Fibroblast of villous mesenchyme (primary cell): ENCODE data around the gene CKB. TPM values are rescaled to one million over a fixed set of nuclear protein-coding genes. Genes with fewer than 3 reads are reported as not detected.

Experiments
- DNase-seq: peaks from one replicate; pipeline ENCODE4 v3.0.0-alpha.2; 2010; ENCODE audit warnings: low read depth
- H3K4me3 ChIP-seq: 2 replicates; pipeline ENCODE4 v1.5.1; 2011; ENCODE audit warnings: low read depth, mild to moderate bottlenecking, low read length
- CTCF ChIP-seq: IDR thresholded peaks from 2 replicates; pipeline ENCODE4 v1.5.1; 2012; ENCODE audit warnings: low read depth, mild to moderate bottlenecking, low read length; ENCODE audit not compliant: insufficient read depth
- total RNA-seq: library from RNA; depleted of rRNA; stranded (reverse); fragments of >200 nt; gene quantifications from 2 replicates; pipeline ENCODE4 v1.2.3, GENCODE V29; 2012

CKB gene
- total RNA-seq: 9.0 and 17.7 TPM in 2 replicates

- peak within 1 kb of the TSS; percentile 60 for H3K4me3 ChIP-seq
- TF ChIP-seq CTCF: no peak
- DNase-seq: peak; percentile 56
Measured at GRCh38 chr14:103522649-103523574, at the start of gene CKB. Gene CKB (minus strand): TSS chr14:103522830. CDS start chr14:103522493, 337 bp downstream.

GRCh38 chr14:103569408-103569807 is 46.8 kb upstream of the CKB start:
- no peak for DNase-seq
- TF ChIP-seq CTCF: no peak
- H3K4me3 ChIP-seq: no peak overlapping the region

DNA sequence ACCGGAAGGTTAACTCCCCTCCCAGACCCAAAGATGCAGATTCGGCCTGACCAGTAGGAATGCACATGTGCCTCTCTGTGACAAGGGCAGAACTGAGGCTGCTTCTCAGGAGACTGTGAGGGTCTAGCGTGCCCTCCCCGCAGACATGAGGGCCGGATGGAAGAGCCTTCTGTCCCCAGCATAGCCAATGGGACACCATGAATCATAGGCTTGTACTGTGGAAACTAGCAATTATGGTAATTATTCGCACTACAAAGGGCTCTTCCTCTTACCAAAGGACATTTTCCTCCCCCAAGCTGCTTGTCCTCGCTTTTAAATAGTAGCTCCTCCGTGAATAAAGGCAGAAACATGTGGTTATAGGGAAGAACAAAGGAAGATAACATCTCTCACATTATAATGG is 46.3 kb upstream of the CKB start:
- no peak for TF ChIP-seq CTCF
- DNase-seq: no peak
- H3K4me3 ChIP-seq: no peak overlapping the region

DNA sequence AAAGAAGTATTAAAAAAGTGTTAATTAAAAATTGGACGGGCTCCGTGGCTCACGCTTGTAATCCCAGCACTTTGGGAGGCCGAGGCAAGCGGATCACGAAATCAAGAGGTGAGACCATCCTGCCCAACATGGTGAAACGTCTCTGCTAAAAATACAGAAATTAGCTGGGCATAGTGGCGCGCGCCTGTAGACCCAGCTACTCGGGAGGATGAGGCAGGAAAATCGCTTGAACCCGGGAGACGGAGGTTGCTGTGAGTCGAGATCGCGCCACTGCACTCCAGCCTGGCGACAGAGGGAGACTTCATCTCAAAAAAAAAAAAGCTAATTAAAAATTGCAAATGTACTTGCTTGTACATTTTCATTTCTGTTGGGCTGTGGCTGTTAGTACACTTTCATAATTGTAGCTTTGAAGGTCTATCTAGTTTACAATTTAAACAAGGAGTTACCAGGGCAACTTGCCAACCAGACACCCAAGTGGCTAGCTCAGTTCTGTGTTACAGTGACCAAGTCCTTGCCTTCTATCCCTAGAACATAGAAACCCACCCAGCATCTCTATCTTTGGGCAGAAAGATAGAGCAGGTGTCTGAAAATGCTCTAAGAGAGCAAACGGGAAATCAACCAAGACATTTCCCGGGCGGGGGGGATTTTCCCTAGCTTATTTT is 41.3 kb upstream of the CKB start:
- peak; percentile 25 for DNase-seq
- no peak for TF ChIP-seq CTCF
- peak overlapping the region; percentile 93 for H3K4me3 ChIP-seq

DNA sequence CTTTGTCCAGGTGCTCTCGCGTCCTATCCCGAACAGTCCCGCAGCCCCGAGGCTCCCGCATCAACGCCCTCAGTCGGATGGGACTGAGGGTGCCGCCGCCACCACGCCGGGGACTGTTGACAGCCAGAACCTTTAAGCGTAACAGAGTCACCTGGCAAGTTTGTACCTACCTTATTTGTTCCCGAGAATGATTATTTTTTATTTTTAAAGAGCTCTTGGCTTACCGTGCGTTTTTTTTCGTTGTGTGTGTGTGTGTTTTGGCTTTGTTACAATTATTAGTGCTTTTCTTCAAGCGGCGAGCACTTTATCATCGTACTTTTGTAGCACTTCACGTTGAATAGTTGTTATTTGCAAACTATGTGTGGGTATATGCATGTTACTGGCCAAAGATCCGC is 40.6 kb upstream of the CKB start:
- no peak for TF ChIP-seq CTCF
- DNase-seq: no peak
- H3K4me3 ChIP-seq: peak overlapping the region; percentile 93

GRCh38 chr14:103562429-103563225 is 40.0 kb upstream of the CKB start, which contains the start of the genes BAG5 and COA8:
Gene BAG5 (minus strand): TSS chr14:103562657. CDS start chr14:103561164, 1,493 bp downstream.
Gene COA8 (plus strand): TSS chr14:103562960. CDS start chr14:103563002, 42 bp downstream.
- peak within 1 kb of the TSS; percentile 93 for H3K4me3 ChIP-seq
- no peak for TF ChIP-seq CTCF
- peak; percentile 81 for DNase-seq
